HepG2 (cell line): ENCODE data around the gene TTBK1. TPM values are rescaled to one million over a fixed set of nuclear protein-coding genes. Genes with fewer than 3 reads are reported as not detected.

Source experiments
- ATM ChIP-seq: fragments of 450-650 bp; IDR thresholded peaks from 2 replicates; pipeline ENCODE4 v1.7.1; 2017; ENCODE audit warnings: mild to moderate bottlenecking, borderline replicate concordance
- GPBP1L1 ChIP-seq: sonication (generic); formaldehyde crosslinking; IDR thresholded peaks from 2 replicates; pipeline ENCODE4 v1.5.0; 2020; ENCODE audit warnings: mild to moderate bottlenecking, missing genetic modification reagents
- KDM6A ChIP-seq: IDR thresholded peaks from 2 replicates; pipeline ENCODE4 v1.6.1; 2016; ENCODE audit warnings: low read depth
- MIER2 ChIP-seq: IDR thresholded peaks from 2 replicates; pipeline ENCODE4 v1.6.1; 2016; ENCODE audit warnings: missing biosample characterization, missing genetic modification reagents
- POLR2A ChIP-seq, 2 experiments: IDR thresholded peaks; 2 replicates each; pipeline ENCODE4 v1.6.1; 2011; ENCODE audit warnings: low read depth in 2 of 2, low read length in 2 of 2, mild to moderate bottlenecking in 1 of 2, moderate library complexity in 1 of 2; ENCODE audit not compliant: insufficient read depth in 1 of 2
- POLR2AphosphoS5 ChIP-seq: IDR thresholded peaks from 2 replicates; pipeline ENCODE4 v1.6.1; 2012; ENCODE audit warnings: low read depth, low read length
- SMARCC2 ChIP-seq: fragments of 450-650 bp; IDR thresholded peaks from 2 replicates; pipeline ENCODE4 v1.6.1; 2017; ENCODE audit warnings: antibody characterized with exemption, mild to moderate bottlenecking
- SNAI1 ChIP-seq: sonication (generic); formaldehyde crosslinking; IDR thresholded peaks from 2 replicates; pipeline ENCODE4 v1.5.0; 2020; ENCODE audit warnings: mild to moderate bottlenecking, missing genetic modification reagents, borderline replicate concordance
- SNAPC2 ChIP-seq: sonication (generic); formaldehyde crosslinking; IDR thresholded peaks from 2 replicates; pipeline ENCODE4 v1.8.1; 2022; ENCODE audit warnings: mild to moderate bottlenecking, missing genetic modification reagents
- SPEN ChIP-seq: sonication (generic); formaldehyde crosslinking; IDR thresholded peaks from 2 replicates; pipeline ENCODE4 v1.5.1; 2020; ENCODE audit warnings: low read depth, mild to moderate bottlenecking, missing genetic modification reagents
- ZC3H4 ChIP-seq: sonication (generic); formaldehyde crosslinking; IDR thresholded peaks from 2 replicates; pipeline ENCODE4 v1.4.0; 2020; ENCODE audit warnings: missing genetic modification reagents, borderline replicate concordance
- ZFP41 ChIP-seq: sonication (generic); formaldehyde crosslinking; IDR thresholded peaks from 2 replicates; pipeline ENCODE4 v1.4.0; 2020; ENCODE audit warnings: mild to moderate bottlenecking, missing genetic modification reagents, borderline replicate concordance
- ZNF691 ChIP-seq: sonication (generic); formaldehyde crosslinking; IDR thresholded peaks from 2 replicates; pipeline ENCODE4 v1.4.0; 2020; ENCODE audit warnings: missing genetic modification reagents, low read depth, mild to moderate bottlenecking, borderline replicate concordance
- ZNF724P ChIP-seq: sonication (generic); formaldehyde crosslinking; IDR thresholded peaks from 2 replicates; pipeline ENCODE4 v1.8.0; 2022; ENCODE audit warnings: missing genetic modification reagents, borderline replicate concordance
- ZNF878 ChIP-seq: sonication (generic); formaldehyde crosslinking; IDR thresholded peaks from 2 replicates; pipeline ENCODE4 v1.8.1; 2023; ENCODE audit warnings: mild to moderate bottlenecking, missing genetic modification reagents, moderate library complexity
- polyA plus RNA-seq, 8 experiments: library from polyadenylated mRNA; depleted of rRNA in 3 of 8; stranded (reverse) in 7 of 8; unstranded in 1 of 8; fragments of >200 nt; fragmentation: Illumina TruSeq in 4 of 8; extraction: Trizol in 4 of 8; gene quantifications; 2 replicates each; pipeline versions ENCODE4 v1.2.1 to v1.2.3, GENCODE V29; 2011 to 2016; ENCODE audit warnings: low read depth in 4 of 8, missing spikeins in 1 of 8, mixed read lengths in 1 of 8; ENCODE audit not compliant: insufficient read depth in 1 of 8
- total RNA-seq, 5 experiments: library from RNA; depleted of rRNA; stranded (reverse); fragments of >200 nt; fragmentation: Illumina TruSeq; extraction: Trizol; gene quantifications; 2 replicates each; pipeline ENCODE4 v1.2.3, GENCODE V29; 2016; ENCODE audit warnings: low read depth in 1 of 5
- TF ChIP-seq, protein P1 (sequence below), 2 experiments: sonication (generic) in 1 of 2; formaldehyde crosslinking in 1 of 2; IDR thresholded peaks; 2 replicates each; pipeline versions ENCODE4 v1.4.0 to v1.6.1; 2016 to 2020; ENCODE audit warnings: borderline replicate concordance in 1 of 2, low read depth in 1 of 2, mild to moderate bottlenecking in 1 of 2, missing genetic modification reagents in 1 of 2
- TF ChIP-seq, protein P2 (sequence below): sonication (generic); formaldehyde crosslinking; IDR thresholded peaks from 2 replicates; pipeline ENCODE4 v1.8.0; 2022; ENCODE audit warnings: missing genetic modification reagents, mild to moderate bottlenecking, inconsistent platforms, borderline replicate concordance
- TF ChIP-seq, protein P3 (sequence below): IDR thresholded peaks from 2 replicates; pipeline ENCODE4 v1.6.1; 2016; ENCODE audit warnings: low read depth, control low read depth
- TF ChIP-seq, protein P4 (sequence below): sonication (generic); formaldehyde crosslinking; IDR thresholded peaks from 2 replicates; pipeline ENCODE4 v1.5.0; 2020; ENCODE audit warnings: missing genetic modification reagents

TTBK1 gene
- total and polyA plus RNA-seq, 2 of the 13 experiments (the other 11 are each of a cell fraction or from before 2014, with no cell fraction given), result 0.24 to 0.33 TPM

GRCh38 chr6:43274127-43274915, 31.0 kb downstream of the TTBK1 start (continued):
- TF ChIP-seq, protein P1, sequence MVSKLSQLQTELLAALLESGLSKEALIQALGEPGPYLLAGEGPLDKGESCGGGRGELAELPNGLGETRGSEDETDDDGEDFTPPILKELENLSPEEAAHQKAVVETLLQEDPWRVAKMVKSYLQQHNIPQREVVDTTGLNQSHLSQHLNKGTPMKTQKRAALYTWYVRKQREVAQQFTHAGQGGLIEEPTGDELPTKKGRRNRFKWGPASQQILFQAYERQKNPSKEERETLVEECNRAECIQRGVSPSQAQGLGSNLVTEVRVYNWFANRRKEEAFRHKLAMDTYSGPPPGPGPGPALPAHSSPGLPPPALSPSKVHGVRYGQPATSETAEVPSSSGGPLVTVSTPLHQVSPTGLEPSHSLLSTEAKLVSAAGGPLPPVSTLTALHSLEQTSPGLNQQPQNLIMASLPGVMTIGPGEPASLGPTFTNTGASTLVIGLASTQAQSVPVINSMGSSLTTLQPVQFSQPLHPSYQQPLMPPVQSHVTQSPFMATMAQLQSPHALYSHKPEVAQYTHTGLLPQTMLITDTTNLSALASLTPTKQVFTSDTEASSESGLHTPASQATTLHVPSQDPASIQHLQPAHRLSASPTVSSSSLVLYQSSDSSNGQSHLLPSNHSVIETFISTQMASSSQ (IDR thresholded peaks at IDR 0.05; ENCODE audit: low read depth), result no peak
- TF ChIP-seq, protein P1 (CRISPR knock-in tag; IDR thresholded peaks at IDR 0.05; ENCODE audit: borderline replicate concordance), result no peak
- TF ChIP-seq ZC3H4 (CRISPR knock-in tag) (peak; percentile 91; the same call in 1 of the 2 replicates), POLR2A (IDR thresholded peaks at IDR 0.05; ENCODE audit: insufficient read depth in 1 of 2, low read depth in 2 of 2, low read length in 2 of 2) (peak in 1 of 2 experiments; percentile 32; a peak in 1 of 4 replicates), SNAPC2 (CRISPR knock-in tag) (no peak), MIER2 (0 out of 2 replicates have a peak, but pooled peaks have one; percentile 15), SMARCC2 (no peak), ATM (no peak), SPEN (CRISPR knock-in tag) (0 out of 2 replicates have a peak, but pooled peaks have one; percentile 44), ZNF724P (CRISPR knock-in tag) (no peak), KDM6A (CRISPR knock-in tag) (no peak; the same call in 1 of the 2 replicates), ZFP41 (no peak), ZNF691 (no peak), SNAI1 (CRISPR knock-in tag) (no peak), ZNF878 (CRISPR knock-in tag) (no peak), GPBP1L1 (CRISPR knock-in tag) (no peak), POLR2AphosphoS5 (no peak; the same call in 1 of the 2 replicates)
- TF ChIP-seq, protein P2, sequence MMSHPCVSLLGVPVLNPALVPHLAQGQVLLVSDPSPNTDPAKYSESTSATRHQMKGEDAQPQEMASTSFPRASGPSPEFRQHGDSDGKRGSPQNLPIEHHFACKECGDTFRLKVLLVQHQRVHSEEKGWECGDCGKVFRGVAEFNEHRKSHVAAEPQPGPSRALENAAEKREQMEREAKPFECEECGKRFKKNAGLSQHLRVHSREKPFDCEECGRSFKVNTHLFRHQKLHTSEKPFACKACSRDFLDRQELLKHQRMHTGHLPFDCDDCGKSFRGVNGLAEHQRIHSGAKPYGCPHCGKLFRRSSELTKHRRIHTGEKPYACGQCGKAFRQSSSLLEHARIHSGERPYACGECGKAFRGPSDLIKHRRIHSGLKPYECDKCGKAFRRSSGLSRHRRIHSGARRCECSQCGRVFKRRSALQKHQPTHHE (CRISPR knock-in tag), result 0 out of 2 replicates have a peak, but pooled peaks have one; percentile 58
- TF ChIP-seq, protein P3, sequence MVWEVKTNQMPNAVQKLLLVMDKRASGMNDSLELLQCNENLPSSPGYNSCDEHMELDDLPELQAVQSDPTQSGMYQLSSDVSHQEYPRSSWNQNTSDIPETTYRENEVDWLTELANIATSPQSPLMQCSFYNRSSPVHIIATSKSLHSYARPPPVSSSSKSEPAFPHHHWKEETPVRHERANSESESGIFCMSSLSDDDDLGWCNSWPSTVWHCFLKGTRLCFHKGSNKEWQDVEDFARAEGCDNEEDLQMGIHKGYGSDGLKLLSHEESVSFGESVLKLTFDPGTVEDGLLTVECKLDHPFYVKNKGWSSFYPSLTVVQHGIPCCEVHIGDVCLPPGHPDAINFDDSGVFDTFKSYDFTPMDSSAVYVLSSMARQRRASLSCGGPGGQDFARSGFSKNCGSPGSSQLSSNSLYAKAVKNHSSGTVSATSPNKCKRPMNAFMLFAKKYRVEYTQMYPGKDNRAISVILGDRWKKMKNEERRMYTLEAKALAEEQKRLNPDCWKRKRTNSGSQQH (CRISPR knock-in tag), result no peak
- TF ChIP-seq, protein P4, sequence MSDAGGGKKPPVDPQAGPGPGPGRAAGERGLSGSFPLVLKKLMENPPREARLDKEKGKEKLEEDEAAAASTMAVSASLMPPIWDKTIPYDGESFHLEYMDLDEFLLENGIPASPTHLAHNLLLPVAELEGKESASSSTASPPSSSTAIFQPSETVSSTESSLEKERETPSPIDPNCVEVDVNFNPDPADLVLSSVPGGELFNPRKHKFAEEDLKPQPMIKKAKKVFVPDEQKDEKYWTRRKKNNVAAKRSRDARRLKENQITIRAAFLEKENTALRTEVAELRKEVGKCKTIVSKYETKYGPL (CRISPR knock-in tag), result no peak
